Astrocyte of the spinal cord (primary cell): ENCODE data around the gene MAGEA11.
"Not testable (repeated sequence)": the region's sequence is repeated elsewhere in the genome, so short reads cannot be mapped to it uniquely, and the experiment has no call there.

Experiments
- DNase-seq: peaks from one replicate; pipeline ENCODE4 v3.0.0; 2011; ENCODE audit warnings: low read depth, low spot score
- H3K4me3 ChIP-seq: 2 replicates; pipeline ENCODE4 v1.5.1; 2011; ENCODE audit warnings: low read depth, mild to moderate bottlenecking, low read length, moderate library complexity
- CTCF ChIP-seq: IDR thresholded peaks from 2 replicates; pipeline ENCODE4 v1.5.1; 2012; ENCODE audit warnings: low read depth, mild to moderate bottlenecking, low read length, inconsistent platforms
- in situ Hi-C: cut with HindIII; loops from 2 replicates; pipeline ENCODE4 v1.10.0; 2017; ENCODE audit warnings: low sequenced_read_pairs

The MAGEA11 gene, protein sequence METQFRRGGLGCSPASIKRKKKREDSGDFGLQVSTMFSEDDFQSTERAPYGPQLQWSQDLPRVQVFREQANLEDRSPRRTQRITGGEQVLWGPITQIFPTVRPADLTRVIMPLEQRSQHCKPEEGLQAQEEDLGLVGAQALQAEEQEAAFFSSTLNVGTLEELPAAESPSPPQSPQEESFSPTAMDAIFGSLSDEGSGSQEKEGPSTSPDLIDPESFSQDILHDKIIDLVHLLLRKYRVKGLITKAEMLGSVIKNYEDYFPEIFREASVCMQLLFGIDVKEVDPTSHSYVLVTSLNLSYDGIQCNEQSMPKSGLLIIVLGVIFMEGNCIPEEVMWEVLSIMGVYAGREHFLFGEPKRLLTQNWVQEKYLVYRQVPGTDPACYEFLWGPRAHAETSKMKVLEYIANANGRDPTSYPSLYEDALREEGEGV

GRCh38 chrX:149711545-149712236, at the start of gene MAGEA11:
TSS of gene MAGEA11 (plus strand) at chrX:149712060. CDS start at chrX:149713160, 1,100 bp downstream.
- TF ChIP-seq CTCF = no peak
- no peak for DNase-seq
- in situ Hi-C loops = no loop called here
- H3K4me3 ChIP-seq = no peak within 1 kb of the TSS

DNA sequence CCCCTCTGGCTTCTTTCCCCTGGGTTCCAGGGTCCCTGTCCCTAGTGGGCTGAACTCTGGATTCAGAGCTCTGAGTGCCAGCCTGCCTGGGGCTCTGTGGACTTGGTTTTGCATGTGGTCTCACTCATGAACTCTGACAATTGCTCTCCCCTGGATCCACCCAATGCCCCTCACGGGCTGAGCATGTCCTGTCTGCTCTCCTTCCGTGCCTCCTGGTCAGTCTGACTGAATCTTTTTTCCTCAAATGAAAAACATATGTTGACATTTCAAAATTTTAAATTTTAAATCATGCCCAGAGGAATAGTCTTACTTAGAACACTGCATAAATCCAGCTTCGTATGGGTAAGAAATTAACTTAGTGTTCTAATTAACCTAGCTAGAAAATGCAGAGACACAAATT, 36.8 kb upstream of the MAGEA11 start:
- H3K4me3 ChIP-seq, DNase-seq, in situ Hi-C loops: not testable (repeated sequence)

GRCh38 chrX:149675554-149675953, 36.3 kb upstream of the MAGEA11 start:
- DNase-seq, in situ Hi-C loops: not testable (repeated sequence)

DNA sequence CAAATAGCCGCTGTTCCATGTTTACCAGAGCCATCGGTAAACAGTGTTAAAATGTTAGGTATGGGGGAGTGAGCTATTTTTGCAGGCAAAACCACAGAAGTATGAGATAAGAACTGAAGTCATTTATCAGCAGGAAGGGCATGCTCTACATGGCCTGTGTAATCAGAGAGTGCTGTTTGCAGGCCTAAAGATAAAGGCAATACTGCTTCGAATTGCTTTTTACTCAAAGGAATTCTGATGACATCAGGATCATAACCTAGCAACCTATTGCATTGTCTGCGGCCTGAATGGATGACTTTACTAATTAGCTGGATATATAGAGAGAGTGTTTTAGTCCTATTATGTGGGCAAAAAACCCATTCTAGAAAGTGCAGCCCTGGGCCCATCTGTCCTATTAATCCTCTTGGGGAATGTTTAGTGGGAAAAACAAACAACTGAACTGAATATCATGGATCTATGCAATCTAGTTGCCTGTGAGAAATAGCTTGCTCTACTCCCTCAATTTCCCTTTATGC, 32.6 kb upstream of the MAGEA11 start:
- H3K4me3 ChIP-seq, in situ Hi-C loops, DNase-seq: not testable (repeated sequence)

More at GRCh38 chrX:149675554-149675953, 36.3 kb upstream of the MAGEA11 start:
- H3K4me3 ChIP-seq = not testable (repeated sequence)

GRCh38 chrX:149681182-149681581, 30.7 kb upstream of the MAGEA11 start:
- no peak for DNase-seq
- TF ChIP-seq CTCF = no peak
- no peak overlapping the region for H3K4me3 ChIP-seq
- in situ Hi-C loops = no loop called here

DNA sequence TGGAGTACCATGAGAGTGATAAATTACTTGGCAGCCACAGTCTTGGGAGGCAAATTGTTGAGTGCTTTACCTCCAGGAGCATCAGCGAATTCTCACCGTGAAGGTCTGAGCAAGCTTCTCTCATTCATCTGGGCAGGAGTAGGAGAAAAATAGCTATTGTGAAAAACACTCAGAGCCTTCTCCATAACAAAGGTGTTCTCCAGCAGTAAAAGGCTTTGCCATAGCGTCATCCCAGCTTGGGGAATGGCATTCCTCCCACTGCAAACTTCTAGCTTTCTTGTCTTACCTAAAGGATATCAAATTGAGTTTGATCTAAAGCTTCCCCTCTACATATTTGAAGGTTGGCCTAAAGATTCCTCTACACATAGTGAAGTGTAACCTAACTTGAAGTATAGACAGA, 29.8 kb upstream of the MAGEA11 start:
- DNase-seq = no peak
- no peak for TF ChIP-seq CTCF
- in situ Hi-C loops = no loop called here
- no peak overlapping the region for H3K4me3 ChIP-seq

DNA sequence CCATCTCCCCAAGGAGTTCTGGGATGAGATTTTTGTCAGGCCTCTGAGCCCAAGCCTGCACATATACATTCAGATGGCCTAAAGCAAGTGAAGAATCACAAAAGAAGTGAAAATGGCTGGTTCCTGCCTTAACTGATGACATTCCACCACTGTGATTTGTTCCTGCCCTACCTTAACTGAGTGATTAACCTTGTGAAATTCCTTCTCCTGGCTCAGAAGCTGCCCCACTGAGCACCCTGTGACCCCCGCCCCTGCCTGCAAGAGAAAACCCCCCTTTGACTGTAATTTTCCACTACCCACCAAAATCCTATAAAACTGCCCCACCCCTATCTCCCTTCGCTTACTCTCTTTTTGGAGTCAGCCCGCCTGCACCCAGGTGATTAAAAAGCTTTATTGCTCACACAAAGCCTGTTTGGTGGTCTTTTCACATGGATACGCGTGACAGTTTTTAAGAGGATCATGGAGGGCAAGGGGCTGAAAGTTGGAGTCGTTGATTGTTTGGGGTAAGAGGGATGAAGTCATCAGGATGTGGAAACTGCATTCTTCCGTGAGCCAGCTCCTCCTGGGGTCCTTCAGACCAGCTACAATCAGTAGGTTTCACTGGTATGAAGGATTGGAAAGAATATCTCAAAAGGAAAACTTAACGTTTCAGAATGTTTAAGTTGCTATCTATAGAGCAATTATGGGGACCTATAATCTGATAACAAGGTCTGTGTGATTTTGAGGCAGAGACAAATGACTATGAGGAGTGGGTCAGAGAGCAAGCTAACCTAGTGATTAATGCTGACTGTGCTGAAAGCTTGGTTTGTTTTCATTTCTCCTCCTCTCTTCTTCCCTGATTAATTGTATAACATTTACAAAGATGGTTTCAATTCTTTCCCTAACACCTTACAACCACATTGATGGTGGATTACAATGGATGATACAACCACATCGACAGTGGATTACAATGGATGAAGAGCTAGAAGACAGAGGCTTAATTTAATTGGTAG, 28.6 kb upstream of the MAGEA11 start:
- in situ Hi-C loops = no loop called here
- DNase-seq = no peak
- no peak for TF ChIP-seq CTCF
- no peak overlapping the region for H3K4me3 ChIP-seq
